KG1 (cell line): ENCODE data around the gene YWHAG.
"Not testable (repeated sequence)": the region's sequence is repeated elsewhere in the genome, so short reads cannot be mapped to it uniquely, and the experiment has no call there.

Experiments
- DNase-seq: peaks from one replicate; lab custom pipeline; 2025; lab: John Stamatoyannopoulos, UW

The YWHAG gene

GRCh38 chr7:76358481-76359110 is at the start of gene YWHAG:
Gene YWHAG (minus strand): TSS chr7:76358991. CDS start chr7:76358808, 183 bp downstream.
- peak; percentile 77 for DNase-seq

GRCh38 chr7:76408121-76408560 is 49.4 kb upstream of the YWHAG start:
- no peak for DNase-seq

- no peak for DNase-seq
Observed at GRCh38 chr7:76407718-76408117, 48.9 kb upstream of the YWHAG start.

GRCh38 chr7:76405738-76406137 is 46.9 kb upstream of the YWHAG start:
- no peak for DNase-seq

GRCh38 chr7:76403780-76404494 is 45.1 kb upstream of the YWHAG start:
- no peak for DNase-seq

- DNase-seq: not testable (repeated sequence)
Observed at GRCh38 chr7:76403097-76403496, 44.3 kb upstream of the YWHAG start.

GRCh38 chr7:76400248-76400647 is 41.5 kb upstream of the YWHAG start:
- DNase-seq: no peak

GRCh38 chr7:76397409-76398183 is 38.8 kb upstream of the YWHAG start:
- no peak for DNase-seq

- DNase-seq: no peak
Observed at GRCh38 chr7:76396864-76397263, 38.1 kb upstream of the YWHAG start.

GRCh38 chr7:76395965-76396726 is 37.4 kb upstream of the YWHAG start:
- DNase-seq: no peak

GRCh38 chr7:76395605-76395964 is 36.8 kb upstream of the YWHAG start:
- not testable (repeated sequence) for DNase-seq

- DNase-seq: no peak
Observed at GRCh38 chr7:76394957-76395356, 36.2 kb upstream of the YWHAG start.

- DNase-seq: peak; percentile 85
Observed at GRCh38 chr7:76393116-76394031, 34.6 kb upstream of the YWHAG start.

GRCh38 chr7:76392531-76393115 is 33.8 kb upstream of the YWHAG start:
- DNase-seq: no peak

- DNase-seq: no peak
Observed at GRCh38 chr7:76390092-76390491, 31.3 kb upstream of the YWHAG start.

GRCh38 chr7:76387789-76388188 is 29.0 kb upstream of the YWHAG start:
- not testable (repeated sequence) for DNase-seq

GRCh38 chr7:76386691-76387260 is 28.0 kb upstream of the YWHAG start:
- DNase-seq: no peak

- no peak for DNase-seq
Observed at GRCh38 chr7:76383089-76383944, 24.5 kb upstream of the YWHAG start.

GRCh38 chr7:76381814-76382213 is 23.0 kb upstream of the YWHAG start:
- DNase-seq: no peak
